ENCODE data around the gene TRPM2.

Gene TRPM2

DNA sequence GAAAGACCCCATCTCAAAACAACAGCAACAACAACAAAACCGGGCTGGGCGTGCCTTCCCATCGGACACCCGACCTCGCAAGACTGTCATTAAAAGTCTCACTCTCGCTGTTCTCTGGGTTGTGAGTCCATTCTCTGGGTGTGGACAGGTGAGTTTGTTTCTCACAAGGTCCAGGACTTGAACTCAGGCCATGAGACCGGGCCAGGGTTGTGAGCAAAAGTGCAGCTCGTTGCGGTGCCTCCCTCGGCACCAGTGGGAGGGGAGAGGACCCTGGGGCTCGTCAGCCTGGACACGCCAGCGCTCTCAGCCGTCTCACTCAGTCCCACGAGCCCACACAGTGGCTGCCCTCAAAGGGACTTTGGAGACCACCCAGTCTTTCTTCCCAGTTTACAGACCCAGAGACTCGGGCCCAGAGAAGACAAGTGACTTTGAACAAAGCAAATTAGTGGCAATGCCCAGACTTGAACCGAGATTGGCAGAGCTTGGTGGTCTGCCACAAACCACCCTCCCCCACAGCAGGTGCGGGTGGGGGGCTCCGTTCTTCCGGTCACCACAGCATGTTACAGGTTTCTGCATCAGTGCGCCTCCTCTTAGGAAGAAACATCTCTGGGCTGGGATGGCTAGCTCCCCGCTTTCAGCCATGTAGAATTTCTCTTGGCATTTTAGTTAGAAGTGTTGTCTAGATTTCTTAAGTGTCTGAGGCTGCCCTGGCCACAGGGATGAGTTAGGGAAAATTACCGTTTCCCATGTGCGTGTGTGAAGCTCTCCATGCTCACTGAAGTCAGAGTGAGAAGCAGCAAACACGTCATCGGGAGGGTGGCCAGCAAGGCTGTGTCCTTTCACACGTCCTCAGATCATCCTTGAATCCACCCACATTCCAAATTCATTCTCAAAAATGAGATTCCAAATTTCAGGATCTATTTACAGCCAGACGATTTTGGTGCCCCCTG is 130.1 kb downstream of the TRPM2 start:
- no peak for DNase-seq (ENCODE audit: low read depth in 2 of 2)

- no peak for DNase-seq (ENCODE audit: low read depth in 2 of 2)
These were observed 131.3 kb downstream of the TRPM2 start for GRCh38 chr21:44484498-44485253.

- peak in 1 of 2 donors; percentile 23 for DNase-seq (ENCODE audit: low read depth in 2 of 2)
These were observed 131.9 kb downstream of the TRPM2 start for GRCh38 chr21:44485254-44485793.

GRCh38 chr21:44485796-44486195 is 132.4 kb downstream of the TRPM2 start:
- DNase-seq (ENCODE audit: low read depth in 2 of 2): no peak

- DNase-seq (ENCODE audit: low read depth in 2 of 2): no peak
These were observed 132.9 kb downstream of the TRPM2 start for GRCh38 chr21:44486302-44486701.

GRCh38 chr21:44487831-44488230 is 134.4 kb downstream of the TRPM2 start:
- DNase-seq (ENCODE audit: low read depth in 2 of 2): peak in 1 of 2 donors; percentile 24

GRCh38 chr21:44489962-44490361 is 136.5 kb downstream of the TRPM2 start:
- DNase-seq (ENCODE audit: low read depth in 2 of 2): no peak

GRCh38 chr21:44490405-44490804 is 137.0 kb downstream of the TRPM2 start:
- no peak for DNase-seq (ENCODE audit: low read depth in 2 of 2)

DNA sequence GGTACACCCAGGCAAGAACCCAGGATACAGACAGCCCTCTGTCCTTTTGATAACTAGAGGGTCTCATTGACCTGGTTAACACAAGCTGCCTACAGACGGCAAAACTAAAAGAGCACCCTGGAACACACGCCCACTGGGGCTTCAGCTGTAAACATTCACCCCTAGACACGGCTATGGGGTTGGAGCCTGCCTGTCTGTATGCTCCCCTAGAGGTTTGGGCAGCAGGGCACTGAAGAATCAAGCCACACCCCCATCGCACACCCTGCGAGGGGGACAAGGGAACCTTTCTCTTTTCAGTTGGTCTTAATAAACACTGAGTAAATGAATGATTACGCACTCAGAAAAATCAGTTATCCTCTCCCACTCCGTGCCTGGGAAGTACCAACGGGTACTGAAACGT is 137.4 kb downstream of the TRPM2 start:
- DNase-seq (ENCODE audit: low read depth in 2 of 2): no peak

Measured in stimulated activated CD8-positive, alpha-beta memory T cell treated with anti-CD3 and anti-CD28 coated beads, Interleukin-7, amount 100 ng/mL, for 1 hour (primary cell).